ENCODE data around the gene ANGPT4.

DNA sequence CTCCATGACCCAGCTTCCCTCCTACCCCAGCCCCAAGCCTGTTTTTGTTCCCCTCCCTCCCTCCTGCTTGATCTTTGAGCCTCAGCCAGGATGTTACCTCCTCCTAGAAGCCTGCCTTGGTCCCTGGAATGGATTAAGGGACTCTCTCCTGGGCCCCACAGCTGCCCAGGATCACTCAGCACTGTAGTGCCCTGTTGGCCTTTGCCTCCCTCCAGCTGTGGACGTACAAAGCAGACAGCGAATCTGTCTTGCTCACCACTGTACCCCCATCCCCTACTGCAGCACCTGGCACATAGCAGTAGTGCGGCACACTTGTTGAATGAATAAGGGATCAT lies 94.4 kb downstream of the ANGPT4 start:
- TF ChIP-seq, protein P1, sequence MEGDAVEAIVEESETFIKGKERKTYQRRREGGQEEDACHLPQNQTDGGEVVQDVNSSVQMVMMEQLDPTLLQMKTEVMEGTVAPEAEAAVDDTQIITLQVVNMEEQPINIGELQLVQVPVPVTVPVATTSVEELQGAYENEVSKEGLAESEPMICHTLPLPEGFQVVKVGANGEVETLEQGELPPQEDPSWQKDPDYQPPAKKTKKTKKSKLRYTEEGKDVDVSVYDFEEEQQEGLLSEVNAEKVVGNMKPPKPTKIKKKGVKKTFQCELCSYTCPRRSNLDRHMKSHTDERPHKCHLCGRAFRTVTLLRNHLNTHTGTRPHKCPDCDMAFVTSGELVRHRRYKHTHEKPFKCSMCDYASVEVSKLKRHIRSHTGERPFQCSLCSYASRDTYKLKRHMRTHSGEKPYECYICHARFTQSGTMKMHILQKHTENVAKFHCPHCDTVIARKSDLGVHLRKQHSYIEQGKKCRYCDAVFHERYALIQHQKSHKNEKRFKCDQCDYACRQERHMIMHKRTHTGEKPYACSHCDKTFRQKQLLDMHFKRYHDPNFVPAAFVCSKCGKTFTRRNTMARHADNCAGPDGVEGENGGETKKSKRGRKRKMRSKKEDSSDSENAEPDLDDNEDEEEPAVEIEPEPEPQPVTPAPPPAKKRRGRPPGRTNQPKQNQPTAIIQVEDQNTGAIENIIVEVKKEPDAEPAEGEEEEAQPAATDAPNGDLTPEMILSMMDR (IDR thresholded peaks at IDR 0.05 in 4 of 5, conservative IDR thresholded peaks at IDR 0.05 in 1 of 5): no peak
- TF ChIP-seq POLR2A (IDR thresholded peaks at IDR 0.05): no peak

All from gastrocnemius medialis (tissue), 4 donors.